IPS-NIHi11 (cell line): Measurements from ENCODE around the gene MAN2B2.
"Not testable (repeated sequence)": the region's sequence is repeated elsewhere in the genome, so short reads cannot be mapped to it uniquely, and the experiment has no call there.

ENCODE experiments used
- DNase-seq: peaks from one replicate; pipeline ENCODE4 v3.0.0; 2012; ENCODE audit warnings: mixed read lengths, low spot score

The MAN2B2 gene

GRCh38 chr4:6643141-6643847 is 68.3 kb downstream of the MAN2B2 start:
- no peak for DNase-seq

- no peak for DNase-seq
Observed at GRCh38 chr4:6644792-6645530, 70.0 kb downstream of the MAN2B2 start.

DNA sequence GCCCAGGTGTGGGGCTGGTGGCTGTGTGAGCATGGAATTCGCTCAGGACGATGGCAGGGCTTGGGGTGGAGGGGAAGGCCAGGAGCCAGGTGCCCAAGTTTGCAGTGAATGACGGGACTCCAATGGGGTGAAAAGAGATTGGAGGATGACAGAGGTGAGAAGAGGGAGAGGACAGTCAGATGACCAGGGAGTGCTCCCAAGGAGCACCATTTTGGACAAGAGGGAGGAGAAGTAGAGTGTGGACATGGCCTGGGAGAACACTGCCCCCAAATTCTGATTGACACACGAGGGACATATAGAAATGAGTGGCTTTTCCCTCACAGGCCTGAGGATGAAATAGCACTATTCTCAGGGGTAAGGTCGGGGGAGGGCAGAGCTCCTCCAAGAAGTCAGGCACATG is 72.2 kb downstream of the MAN2B2 start:
- no peak for DNase-seq

- DNase-seq: no peak
Observed at GRCh38 chr4:6647582-6648230, 72.7 kb downstream of the MAN2B2 start.

DNA sequence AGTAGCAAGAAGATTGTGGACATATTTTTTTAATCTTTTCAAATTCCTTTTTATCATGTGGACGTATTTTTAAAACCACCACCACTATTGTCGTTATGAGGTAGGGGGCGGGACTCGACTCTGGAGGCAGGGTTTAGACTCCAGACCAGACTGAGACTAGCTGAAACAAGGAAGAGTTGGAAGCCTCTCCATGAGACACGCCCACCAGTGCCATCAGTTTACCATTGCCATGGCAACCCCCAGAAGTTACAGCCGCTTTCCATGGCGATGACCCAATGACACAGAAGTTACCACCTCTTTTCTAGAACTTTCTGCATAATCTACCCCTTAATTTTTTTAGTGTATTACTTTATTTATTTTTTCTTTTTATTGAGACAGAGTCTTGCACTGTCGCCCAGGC is 74.2 kb downstream of the MAN2B2 start:
- DNase-seq: no peak

GRCh38 chr4:6654211-6654610 is 79.2 kb downstream of the MAN2B2 start:
- DNase-seq: not testable (repeated sequence)

GRCh38 chr4:6655291-6655690 is 80.3 kb downstream of the MAN2B2 start:
- not testable (repeated sequence) for DNase-seq

DNA sequence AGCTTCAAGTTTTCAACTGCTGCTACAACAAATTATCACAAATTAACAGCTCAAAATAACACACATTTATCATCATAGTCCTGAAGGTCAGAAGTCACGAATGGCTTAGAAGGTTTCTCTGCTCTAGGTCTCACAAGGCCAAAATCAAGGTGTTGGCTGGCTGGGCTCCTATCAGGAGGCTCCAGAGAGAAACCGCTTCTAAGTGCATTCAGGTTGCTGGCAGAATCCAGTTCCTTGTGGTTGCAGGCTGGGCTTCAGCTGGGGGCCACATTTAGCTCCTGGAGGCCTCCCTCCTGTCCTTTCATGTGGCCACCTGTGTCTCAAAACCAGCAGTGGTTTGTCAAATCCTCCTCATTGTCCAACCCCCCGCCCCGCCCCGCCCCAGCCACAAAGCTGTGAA is 80.9 kb downstream of the MAN2B2 start:
- DNase-seq: no peak

- no peak for DNase-seq
Observed at GRCh38 chr4:6657242-6658208, 82.5 kb downstream of the MAN2B2 start.

- no peak for DNase-seq
Observed at GRCh38 chr4:6658209-6658595, 83.2 kb downstream of the MAN2B2 start.

- peak; percentile 72 for DNase-seq
Observed at GRCh38 chr4:6658597-6659075, 83.6 kb downstream of the MAN2B2 start.

DNA sequence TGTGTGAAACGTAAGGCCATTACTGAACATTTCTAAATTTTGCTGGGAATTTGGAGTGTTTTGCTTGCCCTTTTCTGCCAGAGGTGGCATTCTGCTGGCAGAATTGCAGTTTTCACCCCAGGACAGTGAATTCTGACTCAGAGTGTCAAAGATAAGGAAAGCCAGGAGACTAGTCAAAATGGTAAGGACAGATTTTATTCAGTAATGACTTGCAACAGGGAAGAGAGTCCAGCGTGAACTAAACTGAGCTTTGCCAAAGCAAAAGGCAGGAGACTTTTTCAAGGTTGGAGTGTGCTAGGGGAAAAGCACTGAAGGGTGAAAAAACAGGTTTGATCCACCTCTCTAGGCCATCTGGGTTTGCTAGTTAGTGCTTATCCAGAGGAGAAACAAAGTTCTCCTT is 84.9 kb downstream of the MAN2B2 start:
- no peak for DNase-seq

- DNase-seq: no peak
Observed at GRCh38 chr4:6660430-6660829, 85.4 kb downstream of the MAN2B2 start.

DNA sequence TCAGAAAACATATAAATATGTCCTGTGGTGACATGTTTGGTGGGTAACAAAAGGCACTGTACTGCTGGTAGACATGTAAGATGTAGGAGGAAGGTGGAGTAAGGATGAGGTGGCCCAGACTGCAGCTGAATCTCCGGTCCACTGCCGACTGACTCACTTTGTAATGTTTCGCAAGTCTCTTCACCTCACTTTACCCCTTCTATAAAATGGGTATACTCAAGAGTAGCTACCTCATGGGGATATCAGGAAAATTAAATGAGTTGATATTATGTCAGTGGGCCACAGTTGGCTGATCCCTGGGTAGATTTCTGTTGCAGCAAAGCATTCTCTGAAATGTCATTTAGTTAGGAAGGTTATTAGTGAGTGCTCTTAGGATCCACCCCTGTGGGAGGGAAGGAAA is 87.6 kb downstream of the MAN2B2 start:
- DNase-seq: no peak

GRCh38 chr4:6663596-6664393 is 88.8 kb downstream of the MAN2B2 start:
- peak; percentile 33 for DNase-seq

- DNase-seq: no peak
Observed at GRCh38 chr4:6665320-6665654, 90.3 kb downstream of the MAN2B2 start.

- DNase-seq: no peak
Observed at GRCh38 chr4:6668391-6668790, 93.4 kb downstream of the MAN2B2 start.

DNA sequence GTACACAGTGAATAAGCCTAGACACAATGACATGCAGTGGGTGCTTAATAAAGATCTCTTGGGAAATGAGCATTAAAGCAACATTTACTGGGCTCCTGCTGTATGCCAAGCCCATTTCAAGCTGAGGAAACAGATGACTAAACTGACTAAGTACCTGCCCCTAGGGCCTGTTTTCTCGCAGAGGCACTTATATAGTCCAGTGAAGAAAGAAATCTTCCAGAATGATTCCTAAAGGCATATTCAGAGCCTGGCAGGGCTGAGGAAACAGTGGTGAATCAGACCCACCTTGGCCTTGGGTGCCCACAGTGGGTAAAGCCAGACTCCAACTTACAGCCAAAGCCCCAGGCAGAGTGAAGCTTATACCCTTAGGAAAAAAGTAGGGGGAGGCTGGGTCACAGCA is 96.7 kb downstream of the MAN2B2 start:
- DNase-seq: no peak

GRCh38 chr4:6672131-6672530 is 97.1 kb downstream of the MAN2B2 start:
- DNase-seq: no peak

DNA sequence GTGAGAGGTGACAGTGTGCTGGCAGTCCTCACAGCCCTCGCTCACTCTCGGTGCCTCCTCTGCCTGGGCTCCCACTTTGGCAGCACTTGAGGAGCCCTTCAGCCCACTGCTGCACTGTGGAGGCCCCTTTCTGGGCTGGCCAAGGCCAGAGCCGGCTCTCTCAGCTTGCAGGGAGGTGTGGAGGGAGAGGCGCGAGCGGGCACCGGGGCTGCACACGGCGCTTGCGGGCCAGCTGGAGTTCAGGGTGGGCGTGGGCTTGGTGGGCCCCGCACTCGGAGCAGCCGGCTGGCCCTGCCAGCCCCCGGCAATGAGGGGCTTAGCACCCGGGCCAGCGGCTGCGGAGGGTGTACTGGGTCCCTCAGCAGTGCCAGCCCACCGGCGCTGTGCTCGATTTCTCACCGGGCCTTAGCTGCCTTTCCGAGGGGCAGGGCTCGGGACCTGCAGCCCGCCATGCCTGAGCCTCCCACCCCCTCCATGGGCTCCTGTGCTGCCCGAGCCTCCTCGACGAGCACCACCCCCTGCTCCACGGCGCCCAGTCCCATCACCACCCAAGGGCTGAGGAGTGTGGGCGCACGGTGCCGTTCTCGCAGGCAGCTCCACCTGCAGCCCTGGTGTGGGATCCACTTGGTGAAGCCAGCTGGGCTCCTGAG is 97.7 kb downstream of the MAN2B2 start:
- not testable (repeated sequence) for DNase-seq
